GM03348 (cell line): ENCODE measurements around the gene NSUN6.
A peak's percentile ranks its signal among the peaks of the same experiment; 100 is the strongest.

Source experiments
- DNase-seq: peaks from one replicate; pipeline ENCODE4 v3.0.0; 2012; ENCODE audit warnings: low spot score

NSUN6 gene, protein sequence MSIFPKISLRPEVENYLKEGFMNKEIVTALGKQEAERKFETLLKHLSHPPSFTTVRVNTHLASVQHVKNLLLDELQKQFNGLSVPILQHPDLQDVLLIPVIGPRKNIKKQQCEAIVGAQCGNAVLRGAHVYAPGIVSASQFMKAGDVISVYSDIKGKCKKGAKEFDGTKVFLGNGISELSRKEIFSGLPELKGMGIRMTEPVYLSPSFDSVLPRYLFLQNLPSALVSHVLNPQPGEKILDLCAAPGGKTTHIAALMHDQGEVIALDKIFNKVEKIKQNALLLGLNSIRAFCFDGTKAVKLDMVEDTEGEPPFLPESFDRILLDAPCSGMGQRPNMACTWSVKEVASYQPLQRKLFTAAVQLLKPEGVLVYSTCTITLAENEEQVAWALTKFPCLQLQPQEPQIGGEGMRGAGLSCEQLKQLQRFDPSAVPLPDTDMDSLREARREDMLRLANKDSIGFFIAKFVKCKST

DNA sequence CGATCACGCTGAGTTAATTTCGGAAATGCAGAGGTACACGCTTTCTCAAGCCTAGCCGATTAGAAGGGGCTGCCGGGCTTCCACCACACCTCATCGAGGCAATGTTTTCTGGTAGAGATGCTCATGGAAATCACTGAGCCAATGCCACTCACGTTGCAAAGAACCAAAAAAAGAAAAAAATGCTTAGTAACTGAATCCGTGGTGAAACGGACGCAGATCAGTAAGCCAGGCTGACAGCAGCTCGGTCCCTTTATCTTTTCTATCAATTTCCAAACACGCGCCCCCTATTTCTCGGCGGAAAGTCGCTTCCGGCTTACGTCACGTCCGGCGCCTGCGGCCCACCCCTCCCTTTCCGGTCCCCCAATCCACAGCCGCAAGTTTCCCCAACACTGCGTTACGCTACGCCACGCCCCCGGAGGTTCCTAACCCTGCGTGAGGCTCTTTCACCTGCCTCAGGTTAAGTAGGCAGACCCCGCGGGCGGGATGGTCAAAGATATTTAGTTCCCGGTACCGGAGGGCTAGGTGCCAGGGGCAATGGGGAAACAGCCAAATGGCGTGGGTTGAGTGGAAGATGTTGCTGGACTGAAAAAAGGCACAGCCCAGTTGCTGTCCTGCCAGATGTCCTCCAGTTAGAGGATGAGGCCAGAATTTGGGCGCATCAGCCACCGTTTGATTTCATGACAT lies at the start of gene NSUN6:
Gene NSUN6, minus strand, starts transcription at position 264 of the 684 bp plus-strand sequence. CDS start 384 bp downstream, outside the sequence.
- DNase-seq = peak; percentile 92

DNA sequence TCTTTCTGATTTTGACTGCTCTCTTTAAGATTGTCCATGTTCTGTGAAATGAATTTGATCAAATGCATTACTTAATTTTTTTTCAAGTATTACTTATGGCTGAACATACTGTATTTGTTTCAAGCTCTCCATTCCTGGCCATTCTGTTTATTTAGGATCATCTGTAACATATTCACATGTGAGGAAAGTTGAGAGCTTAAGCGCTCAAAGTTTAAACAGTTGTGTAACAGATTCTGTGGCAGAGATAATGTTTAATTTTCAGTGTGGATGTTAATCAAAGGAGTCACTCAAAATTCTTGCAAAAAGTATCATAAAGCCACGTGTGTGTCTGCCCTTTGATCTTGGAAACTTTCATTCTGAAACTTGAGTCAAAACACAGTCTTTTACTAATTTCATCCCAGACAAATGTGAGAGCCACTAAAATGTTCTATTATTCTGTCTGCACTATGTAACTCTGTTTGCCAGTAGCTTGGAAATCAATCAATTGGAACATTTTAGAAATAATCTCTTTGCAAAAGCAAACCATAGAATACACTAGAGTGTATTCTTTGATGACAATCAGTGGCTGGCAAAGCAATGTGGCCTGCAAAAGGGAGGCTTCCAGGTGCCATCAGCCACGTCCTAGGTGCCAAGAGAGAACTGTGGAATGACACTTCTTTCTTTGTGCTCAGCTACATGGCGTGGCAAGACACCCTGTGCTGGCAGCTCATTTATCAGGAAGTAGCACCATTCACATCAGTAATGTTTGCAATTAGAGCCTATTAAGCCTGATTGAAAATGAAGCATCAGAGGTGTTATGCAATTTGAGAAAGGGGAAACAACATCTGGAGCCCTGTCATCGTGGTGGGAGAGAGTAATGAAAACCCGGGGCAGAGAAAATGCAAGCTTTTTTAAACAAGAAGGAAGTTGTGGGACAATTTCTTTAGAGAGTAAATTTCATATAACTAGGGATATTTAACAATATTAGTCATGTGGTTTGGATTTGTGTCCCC lies 48.8 kb upstream of the NSUN6 start:
- no peak for DNase-seq

DNA sequence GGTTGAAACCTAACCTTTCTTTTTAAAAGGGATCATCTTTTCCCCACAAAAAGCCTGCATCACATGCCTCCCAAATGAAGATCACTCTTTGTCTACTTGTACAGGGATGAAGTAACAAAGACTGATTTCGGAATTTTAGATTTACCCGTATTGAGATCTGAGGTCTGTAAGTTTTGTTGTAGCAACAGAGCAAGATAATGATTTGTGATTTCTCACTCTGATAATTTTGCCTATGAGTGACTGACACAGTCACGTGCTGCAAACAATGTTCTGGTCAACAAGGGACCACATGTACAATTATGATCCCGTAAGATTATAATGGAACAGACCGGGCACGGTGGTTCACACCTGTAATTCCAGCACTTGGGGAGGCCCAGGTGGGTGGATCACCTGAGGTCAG lies 39.2 kb upstream of the NSUN6 start:
- no peak for DNase-seq

DNA sequence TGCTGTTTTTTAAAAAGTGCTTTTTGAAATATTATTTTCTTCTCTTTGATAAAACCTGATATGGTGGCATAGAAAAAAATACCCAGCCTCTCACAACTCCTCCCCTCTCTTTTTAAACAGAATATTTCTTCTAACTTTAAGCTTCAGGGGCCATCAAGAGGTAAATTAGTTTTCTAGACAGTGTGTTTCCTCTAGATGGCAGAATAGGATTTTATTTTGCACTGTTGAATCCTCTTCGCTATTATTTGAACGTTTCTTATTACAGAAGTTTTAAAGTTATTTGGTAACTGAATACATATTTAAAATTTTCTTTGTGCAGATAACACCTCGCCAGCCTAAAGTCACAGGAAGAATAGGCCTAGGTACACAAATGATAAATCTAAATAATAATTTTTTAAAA lies 38.1 kb upstream of the NSUN6 start:
- peak; percentile 63 for DNase-seq

DNA sequence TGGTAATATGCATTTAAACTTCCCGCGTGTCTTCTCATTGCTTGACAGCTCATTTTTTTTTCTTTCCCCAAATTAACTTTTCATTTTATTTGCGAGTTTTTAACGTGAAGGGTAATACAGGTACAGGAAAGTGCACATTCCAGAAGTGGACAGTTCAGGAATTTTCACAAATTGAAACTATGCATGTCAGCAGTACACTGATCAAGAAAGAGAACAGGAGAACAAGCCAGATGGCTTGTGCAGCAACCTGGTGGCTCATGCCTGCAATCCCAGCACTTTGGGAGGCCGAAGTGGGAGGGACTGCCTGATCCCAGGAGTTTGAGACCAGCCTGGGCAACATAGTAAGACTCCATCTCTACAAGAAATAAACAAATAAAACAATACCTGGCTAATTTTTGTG lies 36.3 kb upstream of the NSUN6 start:
- no peak for DNase-seq

DNA sequence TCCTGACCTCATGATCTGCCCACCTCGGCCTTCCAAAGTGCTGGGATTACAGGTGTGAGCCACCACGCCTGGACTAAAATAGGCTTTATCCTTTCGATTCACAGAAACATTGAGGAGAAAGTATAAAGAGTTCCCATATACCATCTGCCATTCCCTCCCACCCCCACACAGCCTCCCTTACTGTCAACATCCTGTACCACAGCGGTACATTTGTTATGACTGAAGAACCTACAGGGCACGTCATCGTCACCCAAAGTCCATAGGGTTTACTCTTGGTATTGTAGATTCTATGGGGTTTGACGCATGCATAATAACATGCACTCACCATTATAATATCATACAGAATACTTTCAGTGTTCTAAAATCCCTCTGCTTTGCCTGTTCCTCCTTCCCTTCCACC lies 35.8 kb upstream of the NSUN6 start:
- DNase-seq = no peak

DNA sequence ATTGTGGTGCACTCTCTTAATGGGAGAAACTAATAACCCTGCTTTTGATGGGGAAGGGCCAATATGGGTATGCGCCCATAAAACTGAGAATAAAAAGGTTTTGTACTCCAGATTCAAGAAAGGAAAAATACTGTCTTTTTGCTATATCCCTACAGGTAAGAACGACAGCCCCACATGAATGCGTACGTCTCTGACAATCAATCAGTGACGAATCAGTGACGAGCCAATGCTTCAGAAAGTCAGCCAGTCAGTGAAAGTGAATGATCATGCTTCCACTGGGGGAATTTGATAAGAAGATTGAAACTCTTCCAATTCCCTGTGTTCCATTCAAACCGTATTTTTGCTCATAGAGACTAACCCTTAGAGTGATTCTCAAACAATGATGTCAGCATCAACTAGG lies 34.2 kb upstream of the NSUN6 start:
- no peak for DNase-seq

DNA sequence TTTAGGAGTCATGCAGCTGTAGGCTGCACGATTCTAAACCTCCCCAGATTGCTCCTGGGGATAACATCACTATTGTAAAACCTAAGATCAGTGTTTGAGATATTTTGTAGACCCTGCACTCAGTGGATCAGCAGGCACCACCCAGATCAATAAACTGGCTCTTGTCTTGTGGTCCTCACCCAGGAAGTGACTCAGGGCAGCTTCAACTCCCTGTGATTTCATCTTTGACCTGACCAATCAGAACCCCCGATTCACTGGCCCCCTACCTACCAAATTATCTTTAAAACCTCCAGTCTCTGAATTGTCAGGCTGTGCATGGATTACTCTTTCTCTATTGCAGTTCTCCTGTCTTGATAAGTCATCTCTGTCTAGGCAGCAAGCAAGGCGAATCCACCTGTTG lies 33.6 kb upstream of the NSUN6 start:
- DNase-seq = no peak

DNA sequence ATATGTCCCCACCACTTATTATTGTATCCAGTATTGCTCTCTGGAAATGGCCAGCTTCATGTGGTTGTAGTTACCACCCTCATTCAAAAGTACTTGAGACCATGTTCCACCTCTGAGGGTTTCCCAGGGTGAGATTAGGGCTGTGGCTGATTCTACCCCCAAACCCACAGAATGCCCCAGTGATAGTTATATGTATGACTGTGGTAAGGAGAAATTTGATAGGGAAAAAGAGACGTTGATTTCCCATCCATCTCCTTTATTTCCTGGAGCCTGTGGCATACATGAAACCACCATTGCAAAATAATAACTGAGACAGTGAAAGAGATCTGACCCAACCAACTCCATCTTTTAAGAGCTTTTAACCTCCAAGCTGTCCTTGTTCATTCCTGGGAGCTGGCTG lies 33.0 kb upstream of the NSUN6 start:
- DNase-seq = no peak

DNA sequence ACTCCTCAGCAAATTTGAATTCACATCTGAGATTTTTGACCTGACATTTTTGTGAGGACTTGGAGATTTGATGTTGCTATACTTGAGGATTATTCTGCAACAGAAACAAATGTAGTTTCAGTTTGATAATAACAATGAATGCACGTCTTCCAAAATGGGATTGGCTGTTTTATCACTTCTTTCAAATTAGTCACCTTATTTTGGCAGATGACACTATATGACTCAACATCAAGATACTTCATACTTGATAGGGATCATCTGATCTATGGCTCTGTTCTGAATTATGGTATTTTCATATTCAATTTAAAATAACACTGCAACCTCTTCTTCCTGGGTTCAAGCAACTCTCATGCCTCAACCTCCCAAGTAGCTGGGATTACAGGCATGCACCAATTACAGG lies 32.0 kb upstream of the NSUN6 start:
- peak; percentile 55 for DNase-seq

DNA sequence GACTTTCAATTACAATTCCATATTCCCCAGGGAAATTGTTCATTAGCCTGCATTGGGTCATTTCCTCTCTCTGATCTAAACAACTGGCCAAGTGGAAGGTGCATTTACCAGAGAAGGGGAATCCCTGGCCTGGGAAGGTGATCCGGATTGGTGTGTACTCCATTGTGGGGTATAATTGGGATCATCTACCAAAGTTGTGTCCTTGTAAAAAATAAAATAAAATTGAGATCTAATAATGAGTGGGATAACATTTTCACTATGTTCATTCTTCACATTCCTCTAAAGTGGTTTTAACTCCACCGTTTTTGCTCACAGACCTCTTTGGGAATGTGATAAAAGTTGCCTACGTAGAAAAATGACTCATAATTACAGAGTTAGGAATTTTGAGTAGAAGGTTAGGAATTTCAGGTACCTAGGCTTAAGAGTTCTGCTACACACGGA lies 30.6 kb upstream of the NSUN6 start:
- peak; percentile 27 for DNase-seq

DNA sequence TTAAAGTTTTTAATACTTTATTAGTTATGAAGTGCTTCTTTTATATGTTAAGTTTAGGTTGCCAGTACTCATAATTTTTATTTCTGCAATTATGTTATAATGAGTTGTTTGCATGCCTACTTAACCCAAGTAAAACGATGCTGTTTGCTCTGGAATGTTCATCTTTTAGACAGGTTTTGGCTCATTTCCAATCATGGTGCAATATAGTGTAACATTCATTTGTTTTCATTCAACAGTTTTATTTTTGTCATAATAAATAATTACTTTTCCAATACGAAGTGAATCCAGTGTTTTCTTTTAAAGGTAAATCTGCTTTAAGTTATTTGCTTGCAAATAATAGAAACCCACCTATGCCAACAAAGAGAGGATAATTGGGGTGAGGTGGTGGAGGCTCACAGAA lies 30.0 kb upstream of the NSUN6 start:
- no peak for DNase-seq

DNA sequence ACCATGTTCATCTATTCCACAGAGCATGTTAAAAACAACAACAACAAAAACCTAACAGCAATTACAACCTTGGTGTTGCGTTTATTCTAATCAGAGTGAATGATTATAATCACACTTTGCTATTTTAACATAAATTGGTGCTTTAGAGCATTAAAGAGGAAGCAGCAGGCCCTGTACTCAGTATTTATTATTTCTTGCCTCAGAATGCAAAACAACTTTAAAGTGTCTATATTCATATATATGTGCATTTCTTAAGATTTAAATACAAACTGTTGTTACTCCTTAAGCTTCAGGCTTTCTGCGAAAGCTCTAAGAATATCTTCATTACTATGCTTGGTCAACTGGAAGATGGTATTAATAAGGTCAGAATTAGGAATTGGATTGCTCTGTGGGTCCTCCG lies 29.4 kb upstream of the NSUN6 start:
- DNase-seq = no peak

DNA sequence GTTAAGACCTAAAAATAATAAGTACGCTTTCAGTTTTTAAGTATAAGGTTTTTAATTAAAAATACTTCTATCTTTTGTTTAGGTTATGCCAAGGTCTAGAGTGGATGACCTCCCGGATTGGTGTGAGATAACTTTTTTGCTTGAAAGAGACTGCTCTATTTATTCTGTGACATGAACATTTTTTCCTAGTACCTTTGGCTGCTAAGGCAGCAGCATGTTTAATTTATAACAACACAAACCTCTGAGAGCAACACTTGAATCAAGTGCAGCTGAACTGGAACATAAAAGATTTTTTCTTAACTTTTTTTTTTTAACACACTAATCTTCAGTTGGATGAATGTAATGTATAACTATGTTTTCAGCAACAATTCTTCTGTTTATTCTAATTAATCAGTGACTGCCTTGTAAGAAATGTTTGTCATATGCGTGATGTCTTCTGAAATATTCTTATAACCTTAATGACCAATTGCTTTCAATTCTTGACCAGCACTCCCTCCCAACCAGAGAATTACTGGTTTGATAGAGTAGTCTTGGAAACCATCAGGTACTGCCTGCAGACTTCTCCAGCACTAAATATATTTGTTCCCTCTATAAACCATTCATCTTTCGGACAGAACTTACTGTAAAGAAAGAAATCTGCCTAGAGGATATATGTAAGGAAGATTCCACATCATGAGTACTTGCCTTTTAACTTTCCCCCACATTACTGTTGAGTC lies 23.9 kb upstream of the NSUN6 start:
- no peak for DNase-seq

DNA sequence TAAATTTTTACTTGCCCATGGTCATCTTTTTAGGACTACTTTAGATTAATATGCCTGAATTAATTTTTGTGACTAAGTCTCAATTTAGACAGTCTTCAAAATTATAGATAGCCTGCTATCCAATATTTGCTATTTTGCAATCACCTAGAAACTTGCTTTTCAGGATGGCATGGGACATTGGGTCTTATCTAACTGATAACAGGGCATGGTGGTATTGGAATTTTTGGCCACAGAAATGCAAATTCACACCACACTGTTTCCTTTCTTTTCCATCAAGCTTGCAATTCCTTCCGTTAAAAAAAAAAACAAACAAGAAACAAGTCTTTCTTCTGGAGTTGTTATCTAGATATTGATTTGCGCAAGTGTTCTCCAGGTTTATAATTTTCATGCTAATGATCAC lies 16.6 kb upstream of the NSUN6 start:
- no peak for DNase-seq

DNA sequence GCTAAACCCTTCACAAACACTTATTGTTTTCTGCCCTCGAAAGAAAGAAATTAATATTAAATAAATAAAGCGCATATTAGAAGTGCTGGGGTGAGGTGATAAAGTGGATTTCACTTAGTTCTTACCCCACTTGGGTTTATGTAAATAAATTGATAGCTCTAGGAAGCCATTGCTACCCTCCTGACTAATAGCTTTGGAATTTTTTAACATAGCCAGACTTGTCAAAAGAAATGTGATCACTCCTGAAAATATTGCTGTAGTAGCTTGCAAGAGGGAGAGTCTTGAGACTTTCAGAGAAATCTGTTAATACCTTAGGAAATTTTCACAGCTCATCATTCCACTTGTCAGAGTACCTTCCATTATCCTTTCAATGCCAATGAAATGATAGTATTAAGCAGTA lies 15.4 kb upstream of the NSUN6 start:
- DNase-seq = peak; percentile 47

DNA sequence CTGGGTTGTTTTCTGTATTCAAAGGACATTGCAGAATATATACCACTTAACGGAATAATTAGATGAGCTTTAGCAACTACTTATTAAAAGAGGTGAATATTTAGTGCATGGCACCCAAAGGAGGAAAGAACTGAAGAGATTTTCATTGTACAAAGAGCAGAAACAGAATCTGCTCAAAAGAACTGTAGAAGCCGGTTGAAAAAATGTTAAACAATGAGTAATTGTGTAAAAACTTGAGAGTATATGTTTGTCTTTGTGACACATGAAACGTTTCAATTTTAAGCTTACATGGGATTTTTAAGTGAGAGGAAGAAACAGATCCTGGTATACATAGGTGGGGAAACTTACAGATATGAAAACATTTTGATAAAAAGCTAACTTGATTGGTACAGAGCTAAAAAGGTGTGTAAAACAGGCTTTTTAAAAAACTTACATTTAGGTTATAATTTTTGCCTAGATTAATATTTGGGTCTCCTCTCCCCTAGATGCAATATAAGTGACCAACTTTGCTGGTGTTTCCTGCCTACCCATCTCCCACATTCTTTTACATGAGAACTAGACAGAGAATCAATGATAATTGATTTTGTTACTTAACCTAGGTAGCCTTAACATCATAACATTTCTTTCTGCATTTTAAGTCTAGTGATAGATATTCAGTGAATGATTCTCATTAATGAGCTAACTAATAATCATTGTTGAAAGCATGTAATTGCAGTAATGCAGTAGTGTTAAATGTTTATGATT lies 14.6 kb upstream of the NSUN6 start:
- DNase-seq = no peak

DNA sequence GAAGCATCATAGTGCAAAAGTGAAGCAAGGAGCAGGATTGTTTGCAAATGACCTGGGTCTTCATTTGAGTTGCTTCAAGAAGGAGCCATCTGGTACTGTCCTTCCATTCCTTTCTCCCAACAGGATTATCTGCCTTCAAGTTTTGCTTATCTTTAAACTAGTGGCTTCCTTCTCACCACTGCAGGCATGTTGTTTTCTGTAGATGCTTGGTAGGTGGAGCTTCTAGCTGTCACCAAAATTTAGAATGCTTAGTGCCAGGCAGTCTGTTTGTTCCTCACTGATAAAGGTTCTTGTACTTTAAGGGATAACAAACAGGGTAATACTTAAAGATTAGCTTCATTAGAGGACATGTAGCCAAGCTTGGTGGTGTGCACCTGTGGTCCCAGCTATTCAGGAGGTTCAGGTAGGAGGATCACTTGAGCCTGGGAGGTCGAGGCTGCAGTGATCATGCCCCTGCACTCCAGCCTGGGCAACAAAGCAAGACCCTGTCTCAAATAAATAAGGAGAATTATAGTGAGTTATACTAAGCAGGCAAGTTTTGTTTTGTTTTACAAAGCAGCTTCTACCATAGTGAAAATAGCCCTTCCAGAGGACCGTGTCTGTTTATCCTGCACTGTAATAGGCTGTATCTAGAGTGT lies 13.6 kb upstream of the NSUN6 start:
- DNase-seq = no peak

DNA sequence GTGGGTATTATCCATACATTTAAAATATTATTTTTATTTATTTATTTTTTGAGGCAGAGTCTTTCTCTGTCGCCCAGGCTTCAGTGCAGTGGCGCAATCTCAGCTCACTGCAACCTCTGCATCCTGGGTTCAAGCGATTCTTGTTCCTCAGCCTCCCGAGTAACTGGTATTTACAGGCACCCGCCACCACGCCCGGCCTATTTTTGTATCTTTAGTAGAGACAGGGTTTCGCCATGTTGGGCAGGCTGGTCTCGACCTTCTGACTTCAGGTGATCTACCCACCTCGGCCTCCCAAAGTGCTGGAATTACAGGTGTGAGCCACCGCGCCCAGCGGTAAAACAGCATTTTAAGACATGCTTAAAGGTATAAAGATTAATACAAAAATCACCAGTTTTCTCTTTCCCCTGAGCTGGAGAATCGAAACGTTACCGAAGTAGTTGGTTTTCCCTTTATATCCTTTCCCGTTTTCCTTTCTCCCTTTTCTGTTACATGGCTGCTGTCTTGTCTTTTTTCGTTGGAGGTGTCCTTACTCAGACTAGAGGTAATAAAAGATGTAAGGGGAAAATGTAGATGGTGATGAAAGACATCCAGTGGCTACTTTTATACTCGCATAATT lies 9.5 kb upstream of the NSUN6 start:
- no peak for DNase-seq
